ENCODE results near the gene HUWE1. TPM values are rescaled to one million over a fixed set of nuclear protein-coding genes. Genes with fewer than 3 reads are reported as not detected.

The HUWE1 gene
- total and polyA plus RNA-seq, 3 experiments from 2014 or later = 18.7 to 444 (median 437) TPM

DNA sequence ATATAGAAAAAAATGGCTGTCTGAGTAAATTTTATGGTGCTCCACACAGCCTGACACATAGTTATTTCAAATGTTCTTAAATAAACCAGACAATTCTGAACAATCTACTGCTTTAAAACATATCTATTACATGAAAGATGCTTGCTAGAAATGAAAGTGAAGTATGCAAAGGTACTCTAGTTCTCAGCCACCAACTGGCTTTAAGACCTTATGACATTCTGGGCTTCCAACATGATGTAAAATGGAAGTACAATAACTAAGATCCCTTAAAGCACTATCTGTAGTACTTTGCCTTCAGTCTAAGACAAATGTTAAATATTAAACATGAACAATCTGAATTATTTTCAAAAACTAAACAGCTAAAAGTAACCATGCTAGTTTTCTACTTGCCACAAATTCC, 17.3 kb downstream of the HUWE1 start:
- no peaks in the 10 kb centered on the region for H3K27me3 Mint-ChIP-seq
- no peak overlapping the region for H3K4me3 ChIP-seq (ENCODE audit: low read length)
- H3K36me3 ChIP-seq (ENCODE audit: insufficient read depth, low read length) = no peaks in the 10 kb centered on the region
- no peak for DNase-seq
- H3K4me1 ChIP-seq (ENCODE audit: insufficient read depth, low read length) = peaks cover 5% of the 10 kb centered on the region
- H3K27ac Mint-ChIP-seq = peak overlapping the region in 1 of 8 donors; percentile 32
- H3K9me3 ChIP-seq (ENCODE audit: low read length) = no peaks in the 10 kb centered on the region
- ChIA-PET CTCF (no interaction called here), POLR2A (no interaction called here)
- no peaks in the 10 kb centered on the region for H3K9me3 Mint-ChIP-seq
- no peak overlapping the region for H3K27ac ChIP-seq (ENCODE audit: low read depth, low read length)
- H3K4me1 Mint-ChIP-seq = peaks cover 26 to 60% (median 36%) of the 10 kb centered on the region in 3 donors
- H3K27me3 ChIP-seq (ENCODE audit: insufficient read depth, low read length, poor library complexity, severe bottlenecking) = no peaks in the 10 kb centered on the region
- H3K4me3 Mint-ChIP-seq = no peak overlapping the region
- H3K36me3 Mint-ChIP-seq = peaks cover 0 to 61% (median 5%) of the 10 kb centered on the region in 3 donors

DNA sequence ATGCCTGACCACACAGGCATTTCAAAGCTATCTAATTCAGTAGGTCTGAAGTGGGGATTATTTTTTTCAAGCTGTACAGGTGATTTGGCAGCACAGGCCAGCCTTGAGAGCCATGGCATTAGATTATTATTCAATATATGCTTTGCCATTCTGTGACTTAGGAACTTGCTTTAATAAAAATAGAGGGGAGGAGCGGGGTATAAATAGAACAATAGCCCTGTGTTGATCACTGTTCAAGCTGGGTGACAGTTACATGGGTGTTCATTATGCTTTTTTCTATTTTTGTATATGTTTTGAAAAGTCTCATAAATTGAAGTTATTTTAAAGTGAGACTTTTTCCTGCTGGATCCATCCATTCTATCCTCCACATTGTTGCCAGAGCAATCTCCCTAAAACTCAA, 20.3 kb downstream of the HUWE1 start:
- POLR2A ChIA-PET = no interaction called here
- no peak for DNase-seq
- H3K9me3 Mint-ChIP-seq = no peaks in the 10 kb centered on the region
- Histone ChIP-seq H3K27me3 (ENCODE audit: insufficient read depth, low read length, poor library complexity, severe bottlenecking) (no peaks in the 10 kb centered on the region), H3K4me3 (ENCODE audit: low read length) (no peak overlapping the region), H3K4me1 (ENCODE audit: insufficient read depth, low read length) (peaks cover 5% of the 10 kb centered on the region), H3K9me3 (ENCODE audit: low read length) (no peaks in the 10 kb centered on the region), H3K36me3 (ENCODE audit: insufficient read depth, low read length) (peaks cover 10% of the 10 kb centered on the region), H3K27ac (ENCODE audit: low read depth, low read length) (no peak overlapping the region)
- CTCF ChIA-PET = no interaction called here
- H3K36me3 Mint-ChIP-seq = peaks cover 3 to 60% (median 4%) of the 10 kb centered on the region in 3 donors
- H3K27ac Mint-ChIP-seq = peak overlapping the region in 1 of 8 donors; percentile 75
- H3K4me3 Mint-ChIP-seq = no peak overlapping the region
- peaks cover 27 to 73% (median 37%) of the 10 kb centered on the region in 3 donors for H3K4me1 Mint-ChIP-seq
- no peaks in the 10 kb centered on the region for H3K27me3 Mint-ChIP-seq

DNA sequence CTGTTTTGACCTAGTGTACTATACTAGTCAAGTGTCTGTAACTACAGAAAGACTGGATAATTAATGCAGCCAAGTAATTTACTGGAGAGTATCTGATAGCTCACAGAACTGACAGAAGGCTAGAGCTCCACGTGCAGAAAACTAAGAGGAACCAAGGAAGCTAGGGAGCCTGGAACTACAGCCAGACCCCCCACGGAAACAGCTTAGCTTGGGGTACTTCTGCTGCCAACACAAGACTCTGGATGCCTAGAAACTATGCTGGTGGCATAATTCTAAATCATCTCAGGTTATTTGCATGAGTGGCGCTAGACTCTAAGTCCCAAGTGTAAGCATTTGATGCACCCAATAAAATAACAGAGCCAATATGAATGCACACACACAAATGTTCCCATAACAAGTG, 26.5 kb downstream of the HUWE1 start:
- H3K36me3 ChIP-seq (ENCODE audit: insufficient read depth, low read length) = peaks cover 10% of the 10 kb centered on the region
- no peaks in the 10 kb centered on the region for H3K27me3 ChIP-seq (ENCODE audit: insufficient read depth, low read length, poor library complexity, severe bottlenecking)
- DNase-seq = no peak
- peaks cover 34 to 74% (median 36%) of the 10 kb centered on the region in 3 donors for H3K4me1 Mint-ChIP-seq
- CTCF ChIA-PET = no interaction called here
- H3K4me3 ChIP-seq (ENCODE audit: low read length) = no peak overlapping the region
- H3K27me3 Mint-ChIP-seq = no peaks in the 10 kb centered on the region
- H3K27ac ChIP-seq (ENCODE audit: low read depth, low read length) = no peak overlapping the region
- no peak overlapping the region for H3K4me3 Mint-ChIP-seq
- peaks cover 6% of the 10 kb centered on the region for H3K4me1 ChIP-seq (ENCODE audit: insufficient read depth, low read length)
- POLR2A ChIA-PET = no interaction called here
- no peak overlapping the region for H3K27ac Mint-ChIP-seq
- H3K36me3 Mint-ChIP-seq = peaks cover 3 to 62% (median 5%) of the 10 kb centered on the region in 3 donors
- H3K9me3 Mint-ChIP-seq = no peaks in the 10 kb centered on the region
- no peaks in the 10 kb centered on the region for H3K9me3 ChIP-seq (ENCODE audit: low read length)

DNA sequence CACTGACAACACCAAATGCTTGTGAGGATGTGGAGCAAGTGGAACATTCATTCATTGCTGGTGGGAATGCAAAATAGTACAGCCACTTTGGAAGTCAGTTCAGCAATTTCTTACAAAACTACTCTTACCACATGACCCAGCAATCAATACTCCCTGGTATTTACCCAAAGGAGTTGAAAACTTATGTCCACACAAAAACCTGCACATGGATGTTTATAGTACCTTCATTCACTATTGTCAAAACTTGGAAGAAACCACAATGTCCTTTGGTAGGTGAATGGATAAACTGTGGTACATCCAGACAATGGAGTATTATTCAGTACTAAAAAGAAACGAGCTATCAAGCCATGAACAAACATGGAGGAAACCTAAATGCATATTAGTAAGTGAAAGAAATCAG, 27.5 kb downstream of the HUWE1 start:
- Histone ChIP-seq H3K36me3 (ENCODE audit: insufficient read depth, low read length) (peaks cover 10% of the 10 kb centered on the region), H3K9me3 (ENCODE audit: low read length) (no peaks in the 10 kb centered on the region), H3K27me3 (ENCODE audit: insufficient read depth, low read length, poor library complexity, severe bottlenecking) (no peaks in the 10 kb centered on the region), H3K27ac (ENCODE audit: low read depth, low read length) (no peak overlapping the region), H3K4me1 (ENCODE audit: insufficient read depth, low read length) (peaks cover 7% of the 10 kb centered on the region), H3K4me3 (ENCODE audit: low read length) (no peak overlapping the region)
- ChIA-PET CTCF (no interaction called here), POLR2A (no interaction called here)
- no peaks in the 10 kb centered on the region for H3K27me3 Mint-ChIP-seq
- DNase-seq = no peak
- H3K9me3 Mint-ChIP-seq = no peaks in the 10 kb centered on the region
- peak overlapping the region in 3 of 8 donors; percentile 10 to 39 (median 23) for H3K27ac Mint-ChIP-seq
- H3K36me3 Mint-ChIP-seq = peaks cover 3 to 67% (median 5%) of the 10 kb centered on the region in 3 donors
- peaks cover 41 to 75% (median 43%) of the 10 kb centered on the region in 3 donors for H3K4me1 Mint-ChIP-seq
- H3K4me3 Mint-ChIP-seq = no peak overlapping the region

DNA sequence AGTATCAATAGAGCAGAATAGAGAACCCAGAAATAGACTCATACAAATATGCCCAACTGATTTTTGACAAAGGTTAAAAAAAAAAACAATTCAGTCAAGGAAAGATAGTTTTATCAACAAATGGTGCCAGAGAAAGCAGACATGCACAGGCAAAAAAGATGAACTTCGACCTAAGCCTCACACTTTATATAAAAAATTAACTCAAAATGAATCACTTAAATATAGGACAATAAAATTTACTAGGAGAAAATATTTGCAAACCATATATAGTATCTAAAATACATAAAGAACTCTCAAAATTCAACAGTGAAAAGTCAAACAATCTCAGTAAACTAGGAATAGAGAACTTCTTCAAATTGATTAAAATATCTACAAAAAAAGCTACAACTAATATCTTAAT, 29.7 kb downstream of the HUWE1 start:
- peaks cover 1% of the 10 kb centered on the region for H3K36me3 ChIP-seq (ENCODE audit: insufficient read depth, low read length)
- Mint-ChIP-seq H3K27me3 (no peaks in the 10 kb centered on the region), H3K4me3 (no peak overlapping the region)

DNA sequence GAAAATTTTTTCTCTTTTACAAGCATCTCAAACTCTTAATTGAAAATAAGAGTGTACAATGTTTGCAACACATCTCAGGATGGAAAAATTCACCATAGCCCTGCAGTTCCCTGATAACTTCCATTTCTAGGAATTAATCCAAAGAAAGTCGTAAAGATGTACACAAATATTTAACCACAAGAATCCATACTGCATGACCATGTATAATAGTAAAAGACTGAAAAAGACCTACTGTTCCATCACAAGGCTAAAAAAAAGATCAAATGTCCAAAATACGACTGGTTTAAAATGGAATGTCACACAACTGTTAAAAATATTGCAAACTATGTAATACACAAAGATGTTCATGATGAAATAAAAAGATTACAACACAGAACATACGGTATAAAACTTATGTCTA, 32.1 kb downstream of the HUWE1 start:
- Mint-ChIP-seq H3K27ac (peak overlapping the region in 2 of 8 donors; percentile 25 to 52), H3K27me3 (no peaks in the 10 kb centered on the region), H3K9me3 (no peaks in the 10 kb centered on the region), H3K4me1 (peaks cover 34 to 65% (median 43%) of the 10 kb centered on the region in 3 donors), H3K36me3 (peaks cover 0 to 81% (median 6%) of the 10 kb centered on the region in 3 donors), H3K4me3 (peak overlapping the region in 1 of 7 donors; percentile 17)
- H3K27me3 ChIP-seq (ENCODE audit: insufficient read depth, low read length, poor library complexity, severe bottlenecking) = no peaks in the 10 kb centered on the region
- H3K36me3 ChIP-seq (ENCODE audit: insufficient read depth, low read length) = peaks cover 9% of the 10 kb centered on the region
- ChIA-PET CTCF (no interaction called here), POLR2A (no interaction called here)
- no peak overlapping the region for H3K27ac ChIP-seq (ENCODE audit: low read depth, low read length)
- no peak overlapping the region for H3K4me3 ChIP-seq (ENCODE audit: low read length)
- no peak for DNase-seq
- peaks cover 4% of the 10 kb centered on the region for H3K4me1 ChIP-seq (ENCODE audit: insufficient read depth, low read length)
- no peaks in the 10 kb centered on the region for H3K9me3 ChIP-seq (ENCODE audit: low read length)

More for the DNA sequence above, 29.7 kb downstream of the HUWE1 start:
- no peak for DNase-seq
- Histone ChIP-seq H3K4me1 (ENCODE audit: insufficient read depth, low read length) (peaks cover 7% of the 10 kb centered on the region), H3K27ac (ENCODE audit: low read depth, low read length) (no peak overlapping the region), H3K27me3 (ENCODE audit: insufficient read depth, low read length, poor library complexity, severe bottlenecking) (no peaks in the 10 kb centered on the region), H3K4me3 (ENCODE audit: low read length) (no peak overlapping the region), H3K9me3 (ENCODE audit: low read length) (no peaks in the 10 kb centered on the region)
- Mint-ChIP-seq H3K27ac (peak overlapping the region in 1 of 8 donors; percentile 51), H3K4me1 (peaks cover 42 to 77% (median 50%) of the 10 kb centered on the region in 3 donors), H3K9me3 (no peaks in the 10 kb centered on the region), H3K36me3 (peaks cover 0 to 69% (median 7%) of the 10 kb centered on the region in 3 donors)
- ChIA-PET CTCF (no interaction called here), POLR2A (interaction anchor here (0.6 kb wide), 1 partner anchor 254 kb away, joined by 7 read pairs; no protein-coding TSS in a partner anchor)

DNA sequence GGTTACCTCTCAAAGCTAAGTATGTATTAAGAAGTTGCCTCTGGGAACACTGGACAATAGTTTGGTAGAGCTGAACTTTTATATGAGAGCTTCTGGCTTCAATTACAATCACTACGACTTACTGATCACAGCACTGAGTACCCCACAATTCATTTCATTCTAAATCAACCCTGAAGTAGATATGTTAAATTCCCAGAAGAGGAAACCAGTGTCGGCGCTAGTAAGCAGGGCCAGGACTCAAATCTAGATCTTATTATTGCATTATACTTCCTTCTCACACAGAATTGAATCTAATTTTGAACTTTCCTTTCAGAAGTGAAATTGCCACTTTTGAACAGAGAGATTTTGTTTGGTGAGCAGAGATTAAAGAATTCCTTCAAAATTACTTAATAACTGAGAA, 41.8 kb downstream of the HUWE1 start:
- no peak overlapping the region for H3K4me3 Mint-ChIP-seq
- H3K9me3 ChIP-seq (ENCODE audit: low read length) = no peaks in the 10 kb centered on the region
- peaks cover 36% of the 10 kb centered on the region for H3K36me3 ChIP-seq (ENCODE audit: insufficient read depth, low read length)
- H3K4me1 Mint-ChIP-seq = no peaks in the 10 kb centered on the region
- DNase-seq = no peak
- peaks cover 0 to 2% of the 10 kb centered on the region in 2 donors for H3K27me3 Mint-ChIP-seq
- H3K27ac ChIP-seq (ENCODE audit: low read depth, low read length) = no peak overlapping the region
- no peaks in the 10 kb centered on the region for H3K27me3 ChIP-seq (ENCODE audit: insufficient read depth, low read length, poor library complexity, severe bottlenecking)
- no peak overlapping the region for H3K4me3 ChIP-seq (ENCODE audit: low read length)
- ChIA-PET CTCF (no interaction called here), POLR2A (no interaction called here)
- no peaks in the 10 kb centered on the region for H3K4me1 ChIP-seq (ENCODE audit: insufficient read depth, low read length)
- no peaks in the 10 kb centered on the region for H3K9me3 Mint-ChIP-seq
- peaks cover 0 to 88% (median 5%) of the 10 kb centered on the region in 3 donors for H3K36me3 Mint-ChIP-seq
- peak overlapping the region in 4 of 8 donors; percentile 6 to 73 (median 30) for H3K27ac Mint-ChIP-seq

DNA sequence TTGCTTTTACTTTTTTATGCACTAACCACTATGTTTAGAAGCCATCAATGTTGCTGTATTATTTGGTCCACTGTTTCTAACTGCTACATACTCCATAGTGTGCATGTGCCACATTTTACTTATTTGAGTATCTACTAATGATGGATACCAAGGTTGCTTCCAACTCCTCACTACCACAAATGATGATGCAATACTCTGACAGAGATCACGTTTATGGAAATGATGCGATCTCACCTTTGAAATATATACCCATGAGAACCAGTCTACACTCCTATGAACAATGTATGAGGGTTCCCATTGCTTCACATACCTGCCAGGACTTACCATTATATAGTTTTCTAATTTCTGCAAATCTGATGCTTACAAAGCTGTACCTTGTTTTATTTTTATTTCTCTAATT, 44.2 kb downstream of the HUWE1 start:
- H3K4me1 Mint-ChIP-seq = peaks cover 0 to 3% (median 0%) of the 10 kb centered on the region in 3 donors
- Histone ChIP-seq H3K36me3 (ENCODE audit: insufficient read depth, low read length) (peaks cover 21% of the 10 kb centered on the region), H3K4me3 (ENCODE audit: low read length) (no peak overlapping the region), H3K27me3 (ENCODE audit: insufficient read depth, low read length, poor library complexity, severe bottlenecking) (no peaks in the 10 kb centered on the region), H3K4me1 (ENCODE audit: insufficient read depth, low read length) (no peaks in the 10 kb centered on the region), H3K9me3 (ENCODE audit: low read length) (no peaks in the 10 kb centered on the region), H3K27ac (ENCODE audit: low read depth, low read length) (no peak overlapping the region)
- no peak for DNase-seq
- no peak overlapping the region for H3K4me3 Mint-ChIP-seq
- peaks cover 4 to 78% (median 4%) of the 10 kb centered on the region in 3 donors for H3K36me3 Mint-ChIP-seq
- H3K27ac Mint-ChIP-seq = no peak overlapping the region
- peaks cover 0 to 2% of the 10 kb centered on the region in 2 donors for H3K27me3 Mint-ChIP-seq
- H3K9me3 Mint-ChIP-seq = no peaks in the 10 kb centered on the region
- POLR2A ChIA-PET = no interaction called here
- CTCF ChIA-PET = no interaction called here

Measured in CD8-positive, alpha-beta memory T cell (primary cell).